IMR-90 (cell line): ENCODE data around the gene RNGTT.

Experiments used
- BHLHE40 ChIP-seq: fragments of 150-350 bp; IDR thresholded peaks from 2 replicates; pipeline ENCODE4 v1.6.1; 2016; ENCODE audit warnings: mild to moderate bottlenecking, low read depth, low read length
- CEBPB ChIP-seq: IDR thresholded peaks from 2 replicates; pipeline ENCODE4 v1.6.1; 2012; ENCODE audit warnings: low read depth, low read length, improper control_type of control experiment
- CHD1 ChIP-seq: IDR thresholded peaks from 2 replicates; pipeline ENCODE4 v1.6.1; 2012; ENCODE audit warnings: low read depth, low read length, improper control_type of control experiment
- CTCF ChIP-seq: conservative IDR thresholded peaks from 2 replicates; pipeline ENCODE4 v1.5.1; 2012; ENCODE audit warnings: mild to moderate bottlenecking, low read depth, low read length, improper control_type of control experiment
- FOS ChIP-seq: fragments of 150-350 bp; IDR thresholded peaks from 2 replicates; pipeline ENCODE4 v1.6.1; 2016; ENCODE audit warnings: low read depth, low read length
- MAFK ChIP-seq: IDR thresholded peaks from 2 replicates; pipeline ENCODE4 v1.6.1; 2012; ENCODE audit warnings: low read depth, low read length, improper control_type of control experiment
- MXI1 ChIP-seq: IDR thresholded peaks from 2 replicates; pipeline ENCODE4 v1.6.1; 2012; ENCODE audit warnings: low read depth, mild to moderate bottlenecking, low read length, moderate library complexity, borderline replicate concordance
- POLR2A ChIP-seq: IDR thresholded peaks from 2 replicates; pipeline ENCODE4 v1.6.1; 2012; ENCODE audit warnings: mild to moderate bottlenecking, low read depth, low read length
- RCOR1 ChIP-seq: IDR thresholded peaks from 2 replicates; pipeline ENCODE4 v1.6.1; 2012; ENCODE audit warnings: mild to moderate bottlenecking, low read length, improper control_type of control experiment; ENCODE audit not compliant: insufficient replicate concordance
- RFX5 ChIP-seq: IDR thresholded peaks from 2 replicates; pipeline ENCODE4 v1.8.0; 2012; ENCODE audit warnings: low read depth, mild to moderate bottlenecking, low read length, moderate library complexity
- SMC3 ChIP-seq: fragments of 150-350 bp; IDR thresholded peaks from 2 replicates; pipeline ENCODE4 v1.6.1; 2016; ENCODE audit warnings: low read depth, mild to moderate bottlenecking, antibody characterized with exemption, low read length, moderate library complexity

- TF ChIP-seq RCOR1 (no peak), POLR2A (no peak), CEBPB (no peak), CHD1 (no peak), BHLHE40 (no peak), CTCF (no peak), FOS (no peak), MXI1 (no peak), SMC3 (no peak), RFX5 (no peak), MAFK (no peak)
Observed at GRCh38 chr6:89008001-89008814, 44.8 kb upstream of the RNGTT start.
